GDM1 (cell line): ENCODE data around the gene DAB2IP.
"Not testable (repeated sequence)": the region's sequence is repeated elsewhere in the genome, so short reads cannot be mapped to it uniquely, and the experiment has no call there.

Experiments
- DNase-seq: peaks from one replicate; lab custom pipeline; 2025; lab: John Stamatoyannopoulos, UW

The DAB2IP gene

DNA sequence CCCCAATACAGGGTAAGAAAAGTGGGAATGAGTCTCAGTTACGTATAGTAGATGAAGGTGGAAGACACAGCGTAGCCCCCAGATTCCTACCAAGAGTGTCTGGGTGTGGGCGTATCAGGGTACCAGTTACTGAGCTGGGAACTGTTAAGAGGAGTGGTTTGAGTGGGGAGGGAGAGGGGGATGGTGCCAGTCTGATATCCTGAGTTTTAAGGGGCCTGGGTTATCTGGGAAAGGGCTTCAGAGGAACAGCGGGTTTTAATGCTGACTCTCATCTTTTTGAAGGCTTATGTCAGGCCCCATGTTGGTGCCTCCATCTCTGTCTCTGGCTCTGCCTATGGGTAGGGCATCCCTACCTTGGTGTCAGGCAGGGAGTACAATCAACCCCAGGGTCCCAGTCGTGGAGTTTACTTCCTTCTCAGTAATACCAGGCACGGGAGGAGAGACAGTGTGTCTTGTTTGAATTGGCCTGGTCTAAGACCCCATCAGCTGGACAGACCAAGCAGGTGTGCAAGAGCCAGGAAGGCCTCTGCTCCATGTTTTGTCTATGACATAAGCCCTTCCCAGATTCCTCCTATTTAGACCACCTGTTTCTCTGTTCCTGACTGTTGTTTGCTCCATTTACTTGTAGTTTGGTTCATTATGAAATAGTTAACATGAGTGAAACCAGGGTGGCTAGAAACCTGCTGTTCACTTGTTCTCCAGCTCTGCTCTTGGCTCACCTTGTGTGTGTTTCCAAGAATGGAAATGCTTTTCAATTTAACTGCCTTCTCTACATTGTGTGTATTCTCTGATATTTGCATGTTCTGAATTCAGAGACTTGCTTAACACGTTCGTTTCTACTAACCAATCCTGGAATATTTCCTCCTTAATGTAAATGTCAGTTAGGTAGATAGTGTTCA lies 125.6 kb downstream of the DAB2IP start:
- DNase-seq = no peak

DNA sequence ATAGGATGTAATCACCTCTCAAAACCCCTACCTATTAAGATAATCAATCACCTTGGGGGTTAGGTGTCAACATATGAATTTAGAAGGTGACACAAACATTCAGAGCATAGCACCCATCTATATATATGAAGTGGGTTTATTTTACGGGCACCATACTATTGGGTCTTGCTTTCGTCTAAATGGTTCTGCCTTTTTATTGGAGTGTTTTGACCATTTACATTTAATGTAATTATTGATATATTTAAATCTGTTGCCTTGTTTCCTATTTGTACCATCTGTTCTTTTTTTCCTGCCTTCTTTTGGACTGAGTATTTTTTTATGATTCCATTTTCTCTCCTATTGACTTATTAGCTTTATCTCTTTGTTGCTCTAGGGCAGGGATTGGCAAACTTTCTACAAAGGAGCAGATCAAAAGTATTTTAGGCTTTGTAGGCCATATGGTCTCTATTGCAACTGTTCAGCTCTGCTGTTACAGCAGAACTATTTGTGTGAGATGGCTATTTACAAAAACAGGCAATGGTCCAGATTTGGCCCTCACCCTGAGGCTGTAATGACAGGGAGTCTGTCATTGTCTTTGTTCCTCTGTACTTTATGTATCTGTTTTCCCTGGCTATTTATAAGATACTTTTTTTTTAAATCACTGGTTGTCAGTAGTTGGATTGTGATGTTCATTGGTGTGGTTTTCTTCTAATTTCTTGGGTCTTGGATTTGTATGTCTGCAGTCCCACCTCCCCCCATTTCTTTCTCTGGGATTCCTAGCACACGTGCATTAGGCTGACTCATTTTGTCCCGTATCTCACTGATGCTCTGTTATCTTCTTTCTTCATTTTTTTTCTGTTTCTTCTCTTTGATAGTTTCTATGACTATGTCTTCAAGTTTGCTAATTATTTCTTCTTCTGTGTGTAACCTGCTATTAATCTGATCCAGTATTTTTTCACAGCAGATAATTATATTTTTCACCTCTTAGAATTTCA lies 127.1 kb downstream of the DAB2IP start:
- DNase-seq = no peak

DNA sequence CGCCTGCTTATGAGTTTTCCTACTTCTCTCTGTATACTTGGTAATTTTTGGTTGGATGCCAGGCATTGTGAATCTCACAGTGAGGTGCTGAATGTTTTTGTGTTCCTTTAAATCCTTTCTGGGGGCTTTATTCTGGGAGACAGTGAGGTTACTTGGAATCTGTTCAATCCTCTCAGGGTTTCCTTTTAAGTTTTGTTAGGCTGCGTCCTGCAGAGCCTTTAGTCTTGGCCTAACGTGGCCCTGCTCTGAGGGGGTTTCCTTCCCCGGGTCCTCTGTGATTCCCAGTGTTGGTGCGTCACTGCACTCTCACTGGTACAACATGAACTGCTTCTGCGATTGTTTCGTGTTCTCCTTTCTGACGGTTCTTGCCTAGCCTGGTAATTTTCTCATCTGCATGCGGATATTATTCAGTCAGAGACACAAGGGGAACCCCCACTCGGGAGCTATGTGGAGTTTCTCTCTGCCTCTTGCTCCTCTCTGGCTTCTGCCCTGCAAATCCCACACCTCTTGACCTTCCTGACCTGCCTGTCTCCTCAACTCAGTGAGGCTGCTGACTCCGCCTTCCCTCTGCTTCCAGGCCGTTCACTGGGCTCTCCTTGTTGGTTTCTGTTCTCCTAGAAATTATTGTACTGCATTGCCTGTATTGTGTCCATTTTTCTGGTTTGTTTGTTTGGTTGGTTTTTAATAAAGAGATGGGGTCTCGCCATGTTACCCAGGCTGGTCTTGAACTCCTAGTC lies 128.1 kb downstream of the DAB2IP start:
- DNase-seq = no peak

DNA sequence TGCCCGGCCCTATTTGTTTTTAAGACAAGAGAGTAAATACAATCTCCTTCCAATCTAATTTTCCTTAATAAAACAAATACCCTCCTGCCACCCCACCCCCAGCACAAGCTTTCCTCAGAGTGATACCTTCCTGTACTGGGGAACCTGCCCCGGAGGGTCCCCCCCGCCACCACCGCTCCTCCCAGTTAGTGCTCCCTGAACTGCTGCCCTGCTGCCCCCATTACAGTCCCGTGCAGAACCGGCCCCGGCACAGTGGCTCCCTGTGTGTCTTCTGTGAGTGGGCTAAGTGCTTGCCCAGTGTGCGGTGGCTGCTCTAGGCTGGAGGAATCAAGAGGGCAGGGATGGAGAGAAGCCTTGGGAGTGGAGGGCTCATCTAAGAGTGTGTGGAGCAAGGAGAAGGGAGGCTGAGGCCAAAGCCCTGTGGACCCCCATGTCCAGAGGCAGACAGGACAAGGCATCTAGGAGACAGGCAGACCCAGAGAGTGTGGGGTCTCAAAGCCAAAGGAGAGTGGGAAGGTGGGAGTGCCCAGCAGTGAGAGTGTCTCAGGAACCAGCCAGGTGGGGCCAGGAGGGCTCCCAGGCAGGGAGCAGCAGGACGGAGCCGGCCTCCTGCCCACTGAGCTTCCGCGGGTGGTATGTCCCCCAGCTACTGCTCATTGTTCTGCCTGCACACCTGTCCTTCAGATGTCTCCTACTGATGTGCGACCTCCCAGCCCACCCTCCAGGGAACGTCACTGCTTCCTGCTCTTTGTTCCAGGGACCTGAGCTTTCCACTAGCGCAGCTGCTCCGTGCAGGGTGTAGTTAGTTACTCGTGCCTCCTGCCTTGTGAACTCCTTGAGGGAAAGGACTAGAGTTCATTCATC lies 129.0 kb downstream of the DAB2IP start:
- no peak for DNase-seq

DNA sequence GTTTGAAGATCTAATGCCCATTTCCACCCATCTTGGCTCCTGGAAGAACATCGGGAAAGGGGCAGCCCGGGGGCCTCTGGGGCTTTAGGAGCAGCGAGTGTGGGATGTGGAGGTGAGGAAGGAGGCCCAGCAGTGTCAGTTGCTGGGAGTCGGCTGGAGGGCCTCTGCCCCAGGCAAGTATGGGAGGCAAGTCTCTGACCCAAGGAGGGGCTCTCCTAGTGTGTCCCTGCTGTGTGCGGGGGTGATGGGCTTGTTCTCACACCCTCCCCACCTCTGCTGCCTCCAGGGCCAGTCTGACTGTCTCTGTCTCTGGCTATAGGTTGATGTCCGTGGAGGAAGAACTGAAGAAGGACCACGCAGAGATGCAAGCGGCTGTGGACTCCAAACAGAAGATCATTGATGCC lies 129.7 kb downstream of the DAB2IP start:
- no peak for DNase-seq

DNA sequence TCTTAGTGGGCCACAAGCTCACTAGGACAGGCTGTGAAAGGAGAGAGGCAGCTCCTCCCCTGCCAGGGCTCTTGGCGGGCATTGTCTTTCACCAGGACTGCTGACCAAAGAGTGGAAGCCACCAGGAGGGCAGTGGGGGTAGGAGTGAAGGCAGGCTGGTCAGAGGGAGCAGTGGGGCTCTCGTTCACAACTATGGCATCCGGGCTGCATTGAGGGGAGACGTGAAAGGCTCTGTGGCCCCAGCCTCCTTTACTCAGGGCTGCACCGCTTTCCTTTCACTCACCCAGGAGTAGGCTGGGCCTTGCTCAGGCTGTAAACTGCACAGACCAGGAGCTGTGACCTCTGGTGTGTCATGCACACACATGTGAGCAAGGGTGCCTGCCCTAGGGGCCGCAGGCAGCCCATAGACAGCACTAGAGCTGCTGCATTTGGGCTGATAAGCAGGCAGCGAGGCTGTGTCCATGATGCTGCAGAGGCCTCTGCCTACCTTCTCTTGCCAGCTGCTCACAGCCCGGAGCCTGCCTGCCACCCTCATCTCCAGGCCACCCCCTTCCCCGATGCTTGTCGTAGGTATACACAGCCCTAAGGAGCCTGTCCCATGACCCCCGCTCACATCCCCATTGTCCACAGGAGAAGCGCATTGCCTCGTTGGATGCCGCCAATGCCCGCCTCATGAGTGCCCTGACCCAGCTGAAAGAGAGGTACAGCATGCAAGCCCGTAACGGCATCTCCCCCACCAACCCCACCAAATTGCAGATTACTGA lies 130.4 kb downstream of the DAB2IP start:
- DNase-seq = no peak

DNA sequence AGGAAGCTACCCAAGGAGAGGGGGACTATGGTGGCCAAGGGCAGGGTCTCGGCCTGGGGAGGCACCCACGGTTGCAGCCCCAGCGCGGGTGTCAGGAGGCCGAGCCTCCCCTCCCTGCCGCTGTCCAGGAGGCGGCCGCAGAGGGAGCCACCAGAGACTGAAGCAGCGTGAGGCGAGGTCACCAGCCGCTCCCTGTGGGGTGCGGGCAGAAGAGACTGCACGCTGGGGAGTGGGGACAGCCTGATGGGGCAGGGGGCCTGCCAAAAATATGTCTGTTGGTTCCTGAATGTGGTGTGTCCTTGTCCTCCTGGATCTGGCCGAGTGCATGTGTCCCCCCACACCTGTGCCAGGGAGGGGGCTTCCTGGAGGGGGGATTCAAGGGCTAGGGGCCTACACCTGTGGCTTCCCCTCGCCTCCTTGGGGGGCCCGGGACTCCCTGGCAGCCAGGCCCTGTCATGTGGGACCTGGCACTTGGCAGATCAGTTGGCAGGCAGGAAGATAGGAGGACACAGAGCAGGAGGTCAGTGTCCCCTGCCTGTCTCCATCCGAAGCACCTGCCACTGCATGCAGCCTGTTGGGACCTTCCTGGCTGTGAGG lies 131.2 kb downstream of the DAB2IP start:
- no peak for DNase-seq

DNA sequence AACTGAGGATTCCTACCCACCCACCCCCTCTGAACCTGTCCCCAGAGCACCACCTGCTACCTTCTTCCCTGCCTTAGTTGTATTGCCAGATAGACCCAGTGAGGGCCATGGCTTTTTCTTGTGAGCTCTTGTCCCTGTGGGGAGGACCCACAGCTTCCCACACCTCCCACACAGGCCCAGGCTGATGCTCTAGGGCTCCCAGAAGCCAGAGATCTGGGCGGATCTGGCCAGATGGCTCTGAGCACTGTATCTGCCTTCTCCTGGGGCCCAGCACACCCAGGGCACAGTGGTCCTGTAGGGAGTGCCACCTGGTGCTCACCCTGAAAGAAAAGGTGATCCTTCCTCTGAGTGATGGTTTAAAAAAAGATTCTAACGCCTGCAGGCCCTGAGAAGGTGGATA lies 131.7 kb downstream of the DAB2IP start:
- no peak for DNase-seq

DNA sequence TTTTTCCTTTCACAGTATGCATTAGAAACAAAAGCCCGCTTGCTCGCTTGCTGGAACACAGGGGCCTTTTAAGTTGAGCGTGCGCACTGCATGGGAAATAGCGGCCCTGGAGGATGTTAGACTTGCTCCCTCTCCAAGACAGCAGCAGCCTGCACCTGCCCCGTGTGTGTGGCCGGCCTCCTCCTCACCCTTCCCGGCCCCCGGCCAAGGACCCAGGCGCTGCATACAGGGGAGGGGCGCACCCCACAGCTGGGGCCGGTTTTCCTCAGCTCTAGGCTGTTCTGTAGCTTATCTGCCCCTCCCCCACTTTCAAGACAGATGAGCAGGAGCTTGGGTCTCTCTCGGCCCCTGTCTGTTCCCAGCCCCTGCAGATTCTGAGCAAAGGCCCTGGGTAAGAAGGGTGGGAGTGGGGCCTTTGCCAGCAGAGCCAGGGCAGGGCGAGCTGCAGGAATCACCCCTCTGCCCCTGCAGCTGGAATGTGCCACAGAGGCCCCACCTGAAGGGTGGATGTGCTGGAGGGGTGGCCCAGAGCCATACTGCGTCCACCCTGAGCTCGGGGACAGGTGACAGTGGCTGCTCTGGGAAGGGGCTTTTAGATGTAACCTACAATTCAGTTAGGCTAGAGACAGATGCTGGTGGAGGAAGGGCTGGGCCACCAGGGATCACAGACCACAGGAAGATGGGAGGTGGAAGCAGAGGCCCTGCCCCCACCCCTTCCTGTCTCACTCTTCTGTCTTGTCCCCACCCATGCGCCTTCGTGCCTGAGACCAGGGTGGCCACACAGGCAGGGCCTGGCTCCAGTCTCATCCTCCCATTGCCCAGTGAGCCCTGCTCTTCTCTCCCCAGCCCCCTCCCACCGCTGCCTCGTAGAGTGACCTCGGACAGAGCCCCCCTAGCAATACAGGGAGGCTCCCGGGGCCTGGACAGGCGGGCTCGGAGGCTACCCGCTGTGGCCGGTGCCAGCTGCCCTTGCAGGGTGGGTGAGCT lies 132.4 kb downstream of the DAB2IP start:
- no peak for DNase-seq

DNA sequence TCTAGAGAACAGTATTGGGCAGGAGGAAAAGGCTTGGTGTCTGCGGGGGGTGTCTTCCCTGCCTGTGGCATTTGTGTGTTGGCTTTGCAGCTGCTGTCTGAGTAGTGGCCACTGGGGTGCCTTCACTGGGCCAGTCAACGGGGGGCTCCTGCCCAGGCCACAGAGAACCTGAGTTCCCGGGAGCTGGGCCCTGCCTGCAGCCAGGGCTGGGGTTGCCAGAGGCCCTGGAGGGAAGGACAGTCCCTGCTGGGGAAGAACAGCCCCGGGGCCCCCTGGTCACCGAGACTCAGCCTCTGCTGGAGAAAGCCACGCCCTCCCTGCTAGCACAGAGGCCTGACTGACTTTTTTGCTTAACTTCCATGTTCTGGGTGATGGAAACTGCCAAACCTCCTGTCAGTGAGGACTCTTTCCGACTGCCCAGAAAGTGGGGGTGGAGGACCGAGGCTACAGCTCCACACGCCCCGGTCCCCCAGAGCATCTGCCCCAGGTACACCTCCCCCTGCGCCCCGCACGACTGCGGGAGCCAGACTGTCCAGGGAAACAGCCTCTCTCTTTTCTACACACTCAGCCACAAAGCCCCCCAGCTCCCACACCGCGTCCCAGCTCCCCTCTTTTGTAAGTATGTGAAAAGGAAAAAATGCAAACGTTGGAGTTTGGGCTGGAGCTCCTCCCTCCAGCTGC lies 133.4 kb downstream of the DAB2IP start:
- DNase-seq = no peak

DNA sequence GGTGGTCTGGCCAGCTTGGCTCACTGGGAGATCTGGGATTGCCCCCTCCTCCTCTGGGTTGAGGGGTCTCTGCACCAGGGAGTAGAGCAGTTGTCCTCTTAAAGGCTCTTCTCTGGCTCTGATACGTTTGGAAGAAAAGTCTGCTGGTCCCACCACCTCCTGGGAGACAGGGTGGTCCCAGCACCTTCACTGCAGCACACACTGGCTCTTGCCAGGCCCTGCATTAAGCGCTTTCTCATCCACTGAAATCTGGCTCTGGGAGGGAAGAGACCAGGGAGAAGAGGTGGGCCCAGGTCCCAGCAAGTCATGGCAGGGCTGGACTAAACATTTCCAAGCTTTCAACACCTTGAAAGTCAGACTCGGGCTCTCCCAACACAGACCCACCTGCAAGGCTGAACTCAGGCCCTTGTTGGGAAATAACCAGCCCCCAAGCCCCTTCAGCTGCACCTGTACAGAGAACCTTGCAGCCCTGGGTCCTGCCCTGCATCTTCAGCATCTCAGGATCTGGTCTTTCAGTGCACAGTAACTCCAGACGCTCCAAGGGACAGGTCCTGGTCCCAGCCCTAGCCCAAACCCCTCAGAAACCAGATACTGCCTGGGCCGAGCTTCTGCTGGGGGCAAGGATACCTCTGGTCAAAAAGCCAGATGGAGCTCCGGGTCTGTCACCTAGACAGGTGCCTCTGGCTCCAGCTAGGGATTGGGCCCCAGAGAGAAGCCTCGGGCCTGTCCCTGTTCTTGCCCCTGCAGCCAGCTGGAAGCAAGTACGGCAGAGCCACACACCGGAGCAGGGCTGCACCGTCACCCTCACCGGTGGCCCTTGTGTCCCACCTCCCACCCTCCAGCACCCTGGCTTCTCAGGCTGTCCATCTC lies 134.5 kb downstream of the DAB2IP start:
- no peak for DNase-seq

DNA sequence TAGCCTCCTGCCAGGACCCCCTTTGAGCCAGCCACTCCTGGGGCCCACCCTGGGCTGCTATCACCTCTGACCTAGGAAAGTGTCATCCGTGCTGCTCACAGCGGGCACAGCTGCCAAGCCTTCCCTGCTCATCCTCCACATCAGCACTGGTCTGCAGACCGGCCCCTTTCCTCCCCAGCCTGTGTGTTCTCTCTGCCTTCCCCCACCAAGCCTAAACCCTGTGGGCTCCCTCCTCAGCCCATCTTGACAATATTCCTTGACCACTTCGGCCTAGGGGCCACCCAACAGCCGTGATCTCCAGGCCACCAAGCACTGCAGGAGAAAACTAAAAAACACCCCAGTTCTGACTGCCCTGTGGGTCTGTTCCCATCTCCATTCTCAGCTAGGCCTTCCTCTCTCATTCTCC lies 135.1 kb downstream of the DAB2IP start:
- no peak for DNase-seq

DNA sequence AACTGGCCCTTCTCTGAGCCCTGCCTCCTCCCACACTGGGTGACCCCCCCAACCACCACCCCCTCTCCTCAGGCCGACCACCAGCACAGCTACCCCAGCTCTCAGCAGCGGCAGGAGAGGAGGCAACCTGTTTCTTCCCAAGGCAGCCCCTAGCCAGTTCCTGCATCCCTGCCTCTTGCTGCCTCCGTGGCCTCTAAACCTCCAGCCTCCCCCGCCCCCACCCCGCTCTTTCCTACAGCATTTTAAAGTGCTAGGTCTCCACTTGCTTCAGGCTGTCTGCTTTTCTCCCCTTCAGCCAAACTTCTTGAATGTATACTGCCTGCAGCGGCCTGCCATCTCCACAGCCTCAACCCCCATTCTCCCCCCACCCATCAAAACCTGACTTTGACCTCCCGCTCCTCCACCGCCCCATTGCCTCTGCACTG lies 135.6 kb downstream of the DAB2IP start:
- DNase-seq = no peak

DNA sequence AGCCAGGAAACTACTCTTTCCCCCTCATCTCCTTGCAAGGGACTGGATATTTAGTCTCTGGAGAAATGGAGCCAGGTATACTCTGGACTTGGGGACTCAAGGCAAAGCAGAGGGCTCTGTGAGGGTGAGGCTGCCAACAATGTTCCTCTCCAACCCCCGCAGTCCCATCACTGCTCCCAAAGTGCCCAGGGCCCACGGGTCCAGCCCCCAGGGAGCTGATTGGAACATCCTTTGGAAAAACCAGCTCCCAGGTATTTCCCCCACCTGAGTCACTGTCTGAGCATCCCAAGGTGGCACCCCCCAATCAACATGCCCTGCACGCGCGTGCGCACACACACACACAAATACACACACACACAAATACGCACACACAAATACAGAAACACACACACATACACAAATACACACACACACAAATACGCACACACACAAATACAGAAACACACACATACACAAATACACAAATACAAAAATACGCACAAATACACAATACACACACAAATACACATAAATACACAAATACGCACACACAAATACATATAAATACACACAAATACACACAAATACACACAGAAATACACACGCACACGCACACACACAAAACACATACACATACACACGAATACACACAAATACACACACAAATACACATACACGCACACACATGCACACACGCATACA lies 137.4 kb downstream of the DAB2IP start:
- DNase-seq = no peak

DNA sequence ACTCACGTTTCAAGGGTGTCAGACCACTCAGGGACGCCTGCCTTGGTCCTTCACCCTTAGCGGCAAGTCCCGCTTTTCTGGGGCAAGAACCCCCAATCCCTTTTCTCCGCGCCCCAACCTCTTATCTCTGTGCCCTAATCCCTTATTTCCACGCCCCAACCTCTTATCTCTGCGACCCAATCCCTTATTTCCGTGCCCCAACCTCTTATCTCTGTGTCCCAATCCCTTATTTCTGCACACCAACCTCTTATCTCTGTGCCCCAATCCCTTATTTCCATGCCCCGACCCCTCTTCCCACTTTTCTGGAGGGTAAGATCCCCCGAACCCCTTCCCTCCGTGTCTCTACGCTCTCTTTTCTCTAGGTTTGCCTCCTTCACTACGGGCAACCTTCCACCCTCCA lies 139.4 kb downstream of the DAB2IP start:
- no peak for DNase-seq

DNA sequence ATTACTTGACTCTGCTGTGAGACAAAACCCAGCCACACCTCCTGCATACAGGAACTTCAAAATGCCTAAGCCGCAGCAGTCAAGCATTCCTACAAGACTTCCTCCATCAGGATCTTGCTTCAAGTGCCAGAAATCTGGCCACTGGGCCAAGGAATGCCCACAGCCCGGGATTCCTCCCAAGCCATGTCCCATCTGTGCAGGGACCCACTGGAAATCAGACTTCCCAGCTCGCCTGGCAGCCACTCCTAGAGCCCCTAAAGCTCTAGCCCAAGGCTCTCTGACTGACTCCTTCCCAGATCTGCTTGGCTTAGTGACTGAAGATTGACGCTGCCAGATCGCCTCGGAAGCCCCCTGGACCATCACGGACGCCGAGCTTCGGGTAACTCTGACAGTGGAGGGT lies 141.0 kb downstream of the DAB2IP start:
- not testable (repeated sequence) for DNase-seq

DNA sequence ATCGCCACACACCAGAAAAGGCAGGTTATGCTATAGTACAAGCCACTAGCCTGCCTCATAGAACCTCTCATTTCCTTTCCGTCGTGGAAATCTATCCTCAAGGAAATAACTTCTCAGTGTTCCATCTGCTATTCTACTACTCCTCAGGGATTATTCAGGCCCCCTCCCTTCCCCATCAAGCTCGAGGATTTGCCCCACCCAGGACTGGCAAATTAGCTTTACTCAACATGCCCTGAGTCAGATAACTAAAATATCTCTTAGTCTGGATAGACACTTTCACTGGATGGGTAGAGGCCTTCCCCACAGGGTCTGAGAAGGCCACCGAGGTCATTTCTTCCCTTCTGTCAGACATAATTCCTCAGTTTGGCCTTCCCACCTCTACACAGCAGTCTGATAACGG lies 142.9 kb downstream of the DAB2IP start:
- not testable (repeated sequence) for DNase-seq
